ENCODE results near the gene RHEB.

RHEB gene

GRCh38 chr7:151477867-151478266 lies 41.8 kb downstream of the RHEB start:
- no peak overlapping the region for H3K4me3 ChIP-seq (ENCODE audit: low read depth, low read length)

GRCh38 chr7:151472644-151473380 lies 46.9 kb downstream of the RHEB start:
- no peak overlapping the region for H3K4me3 ChIP-seq (ENCODE audit: low read depth, low read length)

- no peak overlapping the region for H3K4me3 ChIP-seq (ENCODE audit: low read depth, low read length)
These were observed 49.0 kb downstream of the RHEB start for GRCh38 chr7:151470711-151471110.

- H3K4me3 ChIP-seq (ENCODE audit: low read depth, low read length) = no peak overlapping the region
These were observed 50.4 kb downstream of the RHEB start for GRCh38 chr7:151469281-151469680.

GRCh38 chr7:151468217-151469018 lies 51.3 kb downstream of the RHEB start:
- H3K4me3 ChIP-seq (ENCODE audit: low read depth, low read length) = no peak overlapping the region

GRCh38 chr7:151465169-151465568 lies 54.5 kb downstream of the RHEB start:
- no peak overlapping the region for H3K4me3 ChIP-seq (ENCODE audit: low read depth, low read length)

GRCh38 chr7:151462306-151462779 lies 57.4 kb downstream of the RHEB start:
- no peak overlapping the region for H3K4me3 ChIP-seq (ENCODE audit: low read depth, low read length)

GRCh38 chr7:151461942-151462230 lies 57.8 kb downstream of the RHEB start:
- no peak overlapping the region for H3K4me3 ChIP-seq (ENCODE audit: low read depth, low read length)

GRCh38 chr7:151461096-151461941 lies 58.4 kb downstream of the RHEB start:
- no peak overlapping the region for H3K4me3 ChIP-seq (ENCODE audit: low read depth, low read length)

GRCh38 chr7:151460474-151460855 lies 59.2 kb downstream of the RHEB start:
- no peak overlapping the region for H3K4me3 ChIP-seq (ENCODE audit: low read depth, low read length)

- H3K4me3 ChIP-seq (ENCODE audit: low read depth, low read length) = no peak overlapping the region
These were observed 59.8 kb downstream of the RHEB start for GRCh38 chr7:151459726-151460473.

GRCh38 chr7:151457534-151457933 lies 62.2 kb downstream of the RHEB start:
- no peak overlapping the region for H3K4me3 ChIP-seq (ENCODE audit: low read depth, low read length)

- no peak overlapping the region for H3K4me3 ChIP-seq (ENCODE audit: low read depth, low read length)
These were observed 62.9 kb downstream of the RHEB start for GRCh38 chr7:151456782-151457181.

- no peak overlapping the region for H3K4me3 ChIP-seq (ENCODE audit: low read depth, low read length)
These were observed 63.4 kb downstream of the RHEB start for GRCh38 chr7:151456276-151456675.

- H3K4me3 ChIP-seq (ENCODE audit: low read depth, low read length) = no peak overlapping the region
These were observed 64.0 kb downstream of the RHEB start for GRCh38 chr7:151455690-151456089.

GRCh38 chr7:151454932-151455530 lies 64.7 kb downstream of the RHEB start:
- no peak overlapping the region for H3K4me3 ChIP-seq (ENCODE audit: low read depth, low read length)

- H3K4me3 ChIP-seq (ENCODE audit: low read depth, low read length) = no peak overlapping the region
These were observed 65.4 kb downstream of the RHEB start for GRCh38 chr7:151454305-151454704.

GRCh38 chr7:151453326-151453791 lies 66.3 kb downstream of the RHEB start:
- H3K4me3 ChIP-seq (ENCODE audit: low read depth, low read length) = no peak overlapping the region

- H3K4me3 ChIP-seq (ENCODE audit: low read depth, low read length) = no peak overlapping the region
These were observed 66.9 kb downstream of the RHEB start for GRCh38 chr7:151452680-151453325.

All from iPS-11a (cell line).